Transverse colon (tissue), 4 donors: Measurements from ENCODE around the gene UXT. TPM values are rescaled to one million over a fixed set of nuclear protein-coding genes. Genes with fewer than 3 reads are reported as not detected.
A peak's percentile ranks its signal among the peaks of the same experiment; 100 is the strongest.

ENCODE experiments used
- DNase-seq: peaks from one replicate; pipeline ENCODE4 v3.0.0-alpha.2; 2019
- H3K27ac ChIP-seq, 4 donors: fragments of 200-600 bp; sonication (generic); 2 replicates each; pipeline ENCODE4 v1.5.1; 2016 to 2018; ENCODE audit warnings: inconsistent platforms in 4 of 4
- H3K27me3 ChIP-seq: fragments of 200-600 bp; sonication (generic); 2 replicates; pipeline ENCODE4 v1.5.1; 2017; ENCODE audit warnings: inconsistent platforms
- H3K36me3 ChIP-seq, 4 donors: fragments of 200-600 bp; sonication (generic); 2 replicates each; pipeline ENCODE4 v1.5.1; 2017 to 2019; ENCODE audit warnings: inconsistent platforms in 4 of 4
- H3K4me1 ChIP-seq, 4 donors: fragments of 200-600 bp; sonication (generic); 2 replicates each; pipeline ENCODE4 v1.5.1; 2017 to 2020; ENCODE audit warnings: inconsistent platforms in 4 of 4
- H3K4me3 ChIP-seq, 4 donors: fragments of 200-600 bp; sonication (generic); 1 replicate in 1 of 4; 2 replicates in 3 of 4; pipeline versions ENCODE4 v1.5.1 to v1.6.1; 2017 to 2019; ENCODE audit warnings: inconsistent platforms in 4 of 4
- H3K9me3 ChIP-seq, 2 donors: fragments of 200-600 bp; sonication (generic); 2 replicates each; pipeline ENCODE4 v1.5.1; 2017 to 2019; ENCODE audit warnings: inconsistent platforms in 2 of 2
- EP300 ChIP-seq: sonication (generic); formaldehyde crosslinking; IDR thresholded peaks from one replicate; pipeline ENCODE4 v1.6.1; 2017; ENCODE audit warnings: antibody characterized with exemption, low read depth
- POLR2A ChIP-seq: fragments of 450-650 bp; IDR thresholded peaks from one replicate; pipeline ENCODE4 v1.6.1; 2016; ENCODE audit warnings: antibody characterized with exemption, mild to moderate bottlenecking, moderate library complexity
- POLR2AphosphoS5 ChIP-seq, 3 donors: sonication (generic); formaldehyde crosslinking; IDR thresholded peaks; one replicate each; pipeline ENCODE4 v1.6.1; 2016; ENCODE audit warnings: antibody characterized with exemption in 3 of 3
- WGBS, 2 donors: methylation state at CpG; one replicate each; pipeline ENCODE4 v1.1.5; 2018; ENCODE audit warnings: low coverage in 1 of 2; 5-methylcytosine and 5-hydroxymethylcytosine counted together
- in situ Hi-C, 4 donors: fragments of 200-750 bp; cut with MboI; loops; one replicate each; pipeline versions ENCODE4 v1.15.0 to v1.15.1; 2017; ENCODE audit warnings: low sequenced_read_pairs in 3 of 4, low pct_ligation_motif_present in 1 of 4, low pct_unique_long_range_greater_than_20kb in 1 of 4
- intact Hi-C: fragments of 100-400 bp; cut with DNase I; formaldehyde crosslinking; loops from one replicate; pipeline ENCODE4 v1.15.1; 2023; ENCODE audit warnings: low total_unique reads
- total RNA-seq, 4 donors: library from RNA; depleted of rRNA; stranded (reverse); fragments of >200 nt; gene quantifications; one replicate each; pipeline ENCODE4 v1.1.0, GENCODE V29; 2016
- TF ChIP-seq, protein P1 (sequence below), 5 experiments: fragments of 200-600 bp in 3 of 5; fragments of 450-650 bp in 2 of 5; sonication (generic) in 3 of 5; IDR thresholded peaks; 1 replicate in 2 of 5; 2 replicates in 3 of 5; pipeline ENCODE4 v1.5.1; 2016 to 2017; ENCODE audit warnings: antibody characterized with exemption in 5 of 5, inconsistent platforms in 3 of 5, mild to moderate bottlenecking in 2 of 5, moderate library complexity in 1 of 5

The UXT gene
- total RNA-seq, 4 donors from 2014 or later, result 21.3 to 122 (median 91.9) TPM

DNA sequence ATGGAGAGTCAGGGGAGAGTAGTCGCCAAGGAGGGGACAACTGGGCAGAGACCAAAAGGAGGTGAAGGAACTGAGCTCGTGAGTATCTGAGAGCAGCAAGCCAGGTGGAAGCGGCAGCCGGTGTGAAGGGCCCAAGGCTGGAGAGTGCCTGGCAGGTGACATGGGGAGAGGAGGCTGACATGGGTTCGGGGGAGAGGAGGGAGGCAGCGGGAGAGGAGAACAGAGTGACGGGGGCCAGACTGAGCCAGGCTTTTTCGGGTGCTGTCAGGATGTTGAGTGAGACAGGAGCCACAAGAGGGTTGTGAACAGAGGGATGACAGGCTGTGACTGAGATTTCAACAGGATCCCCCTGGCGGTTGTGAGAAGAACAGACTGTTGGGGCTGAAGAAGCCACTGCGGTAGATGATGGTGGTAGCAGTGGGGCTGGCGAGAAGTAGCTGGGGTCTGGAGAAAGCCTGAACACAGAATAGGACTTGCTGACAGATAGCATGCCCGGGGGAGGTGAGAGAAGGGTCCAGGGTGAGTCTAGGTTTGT, 14.4 kb downstream of the UXT start:
- no peaks in the 10 kb centered on the region for H3K27me3 ChIP-seq
- H3K36me3 ChIP-seq, result peaks cover 0 to 7% (median 0%) of the 10 kb centered on the region in 4 donors
- H3K27ac ChIP-seq, result no peak overlapping the region
- intact Hi-C loops, result no loop called here
- no peak overlapping the region for H3K4me3 ChIP-seq
- H3K4me1 ChIP-seq, result peaks cover 0 to 12% (median 7%) of the 10 kb centered on the region in 4 donors
- TF ChIP-seq, protein P1, sequence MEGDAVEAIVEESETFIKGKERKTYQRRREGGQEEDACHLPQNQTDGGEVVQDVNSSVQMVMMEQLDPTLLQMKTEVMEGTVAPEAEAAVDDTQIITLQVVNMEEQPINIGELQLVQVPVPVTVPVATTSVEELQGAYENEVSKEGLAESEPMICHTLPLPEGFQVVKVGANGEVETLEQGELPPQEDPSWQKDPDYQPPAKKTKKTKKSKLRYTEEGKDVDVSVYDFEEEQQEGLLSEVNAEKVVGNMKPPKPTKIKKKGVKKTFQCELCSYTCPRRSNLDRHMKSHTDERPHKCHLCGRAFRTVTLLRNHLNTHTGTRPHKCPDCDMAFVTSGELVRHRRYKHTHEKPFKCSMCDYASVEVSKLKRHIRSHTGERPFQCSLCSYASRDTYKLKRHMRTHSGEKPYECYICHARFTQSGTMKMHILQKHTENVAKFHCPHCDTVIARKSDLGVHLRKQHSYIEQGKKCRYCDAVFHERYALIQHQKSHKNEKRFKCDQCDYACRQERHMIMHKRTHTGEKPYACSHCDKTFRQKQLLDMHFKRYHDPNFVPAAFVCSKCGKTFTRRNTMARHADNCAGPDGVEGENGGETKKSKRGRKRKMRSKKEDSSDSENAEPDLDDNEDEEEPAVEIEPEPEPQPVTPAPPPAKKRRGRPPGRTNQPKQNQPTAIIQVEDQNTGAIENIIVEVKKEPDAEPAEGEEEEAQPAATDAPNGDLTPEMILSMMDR (IDR thresholded peaks at IDR 0.05), result peak in 4 of 5 experiments; percentile 14 to 30 (median 24)
- TF ChIP-seq POLR2AphosphoS5 (IDR thresholded peaks at IDR 0.05), result no peak
- no peaks in the 10 kb centered on the region for H3K9me3 ChIP-seq
- DNase-seq, result no peak
- 60 to 65% methylated on average over 4 to 12 of the region's 12 CpGs for WGBS, 2 donors
- in situ Hi-C loops, result loop anchor here in 1 of 4 donors (10.0 kb wide), 1 partner anchor 80 kb away; the partner anchor contains the start of gene ARAF

DNA sequence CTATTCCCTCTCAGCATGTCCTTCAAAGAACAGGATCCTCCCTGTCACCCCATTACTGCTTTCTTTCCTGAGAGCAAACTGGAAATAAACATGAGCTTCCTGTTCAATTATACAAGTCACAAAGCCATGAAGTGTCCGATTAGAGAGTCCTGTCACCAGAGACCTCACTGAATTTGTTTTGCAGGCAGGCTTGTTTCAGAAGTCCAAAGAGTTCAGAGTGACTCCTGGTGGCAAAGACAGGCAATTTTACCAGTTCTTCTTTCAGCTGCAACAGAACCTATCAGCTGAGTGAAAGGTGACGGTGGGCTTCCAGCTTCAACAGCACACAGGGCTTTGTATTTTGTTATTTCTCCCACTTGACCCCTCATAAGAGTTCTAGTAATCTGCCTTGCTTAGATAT, 15.1 kb downstream of the UXT start:
- in situ Hi-C loops (loop anchor here in 1 of 4 donors (10.0 kb wide), 1 partner anchor 79 kb away; the partner anchor contains the start of gene ARAF), intact Hi-C loops (no loop called here)
- Histone ChIP-seq H3K27me3 (no peaks in the 10 kb centered on the region), H3K27ac (no peak overlapping the region), H3K36me3 (peaks cover 0 to 11% (median 0%) of the 10 kb centered on the region in 4 donors), H3K4me1 (peaks cover 0 to 6% (median 2%) of the 10 kb centered on the region in 4 donors), H3K9me3 (no peaks in the 10 kb centered on the region), H3K4me3 (no peak overlapping the region)
- TF ChIP-seq, protein P1 (IDR thresholded peaks at IDR 0.05), result peak in 3 of 5 experiments; percentile 8 to 23 (median 13)
- no peak for TF ChIP-seq POLR2AphosphoS5 (IDR thresholded peaks at IDR 0.05)
- 42% methylated on average over 2 of the region's 2 CpGs; no CpG with 5 or more reads in 1 of the 2 donors for WGBS, 2 donors
- DNase-seq, result no peak

GRCh38 chrX:47638816-47639215, 20.2 kb downstream of the UXT start:
- intact Hi-C loops, result loop anchor here (10.0 kb wide), 1 partner anchor 64 kb away; no protein-coding TSS in a partner anchor

DNA sequence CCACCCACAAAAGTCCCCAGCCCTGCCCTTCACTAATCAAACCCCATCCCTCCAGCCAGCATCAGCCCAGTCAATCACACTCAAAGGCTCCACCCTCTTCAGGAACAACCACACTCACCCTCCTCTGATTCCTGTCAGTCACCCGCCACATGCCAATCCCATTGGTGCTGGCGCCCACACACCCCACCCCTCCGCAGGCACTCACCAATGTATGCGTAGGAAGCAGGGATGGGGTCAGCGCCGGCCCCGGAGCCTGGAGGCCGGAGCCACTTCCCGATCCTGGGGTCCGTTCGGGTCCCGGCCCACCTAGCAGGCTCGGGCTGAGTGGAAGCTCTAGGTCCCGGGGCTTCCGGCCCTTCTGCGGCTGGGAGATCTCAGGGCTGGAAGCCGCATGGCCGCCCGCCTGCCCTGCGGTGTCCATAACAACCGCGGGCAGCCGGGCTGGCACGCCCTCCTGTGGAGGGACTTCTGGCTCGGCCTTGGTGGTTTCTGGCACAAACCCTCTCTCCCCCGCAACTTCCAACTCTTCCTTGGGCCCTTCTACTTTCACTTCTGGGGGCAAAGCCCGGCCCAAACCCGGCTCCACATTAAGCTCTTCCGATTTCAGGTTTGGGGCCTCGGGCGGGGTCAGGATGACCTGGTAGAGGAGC, 21.3 kb downstream of the UXT start:
- Histone ChIP-seq H3K4me1 (no peaks in the 10 kb centered on the region), H3K4me3 (peak overlapping the region in 1 of 4 donors; percentile 34), H3K27me3 (no peaks in the 10 kb centered on the region), H3K9me3 (no peaks in the 10 kb centered on the region), H3K36me3 (peaks cover 0 to 11% (median 0%) of the 10 kb centered on the region in 4 donors), H3K27ac (no peak overlapping the region)
- DNase-seq, result peak; percentile 28
- 84% methylated on average over 31 of the region's 31 CpGs; no CpG with 5 or more reads in 1 of the 2 donors for WGBS, 2 donors
- TF ChIP-seq, protein P1 (IDR thresholded peaks at IDR 0.05), result peak in 1 of 5 experiments; percentile 6
- TF ChIP-seq POLR2AphosphoS5 (IDR thresholded peaks at IDR 0.05) (no peak), POLR2A (no peak), EP300 (no peak)
- in situ Hi-C loops (no loop called here), intact Hi-C loops (loop anchor here (10.0 kb wide), 1 partner anchor 63 kb away; no protein-coding TSS in a partner anchor)

More at GRCh38 chrX:47638816-47639215, 20.2 kb downstream of the UXT start:
- Histone ChIP-seq H3K27ac (no peak overlapping the region), H3K9me3 (no peaks in the 10 kb centered on the region), H3K4me1 (no peaks in the 10 kb centered on the region), H3K27me3 (no peaks in the 10 kb centered on the region), H3K36me3 (peaks cover 0 to 11% (median 0%) of the 10 kb centered on the region in 4 donors), H3K4me3 (no peak overlapping the region)
- 87% methylated on average over 14 of the region's 14 CpGs; no CpG with 5 or more reads in 1 of the 2 donors for WGBS, 2 donors
- no peak for DNase-seq
- in situ Hi-C loops, result no loop called here
- TF ChIP-seq, protein P1 (IDR thresholded peaks at IDR 0.05), result no peak
- TF ChIP-seq POLR2A (no peak), EP300 (no peak)
